ENCODE results near the gene RXFP4. TPM values are rescaled to one million over a fixed set of nuclear protein-coding genes. Genes with fewer than 3 reads are reported as not detected.

The RXFP4 gene
- total and polyA plus RNA-seq, 9 of the 15 experiments (the other 6 are each of a cell fraction or from before 2014, with no cell fraction given): 0.64 TPM; not detected in 8

- TF ChIP-seq CTCF (IDR thresholded peaks at IDR 0.05 in 2 of 3, conservative IDR thresholded peaks at IDR 0.05 in 1 of 3; ENCODE audit: insufficient read depth in 2 of 3, low read depth in 1 of 3, low read length in 3 of 3) (peak; percentile 20 to 45 (median 40); a peak in 4 of 6 replicates), HDAC1 (IDR thresholded peaks at IDR 0.05) (0 out of 4 replicates have a peak, but pooled peaks of 1 of the 2 experiments have one; percentile 35), ZBTB2 (IDR thresholded peaks at IDR 0.05) (no peak), ZNF740 (CRISPR knock-in tag; IDR thresholded peaks at IDR 0.05) (peak; percentile 73), ZNF740 (tag; IDR thresholded peaks at IDR 0.05) (peak in 1 of 2 experiments; percentile 70; a peak in 2 of 4 replicates), MAZ (CRISPR knock-in tag; conservative IDR thresholded peaks at IDR 0.05 in 1 of 2, IDR thresholded peaks at IDR 0.05 in 1 of 2) (peak in 1 of 2 experiments; percentile 24; a peak in 2 of 4 replicates), ZNF766 (CRISPR knock-in tag; conservative IDR thresholded peaks at IDR 0.05) (0 out of 2 replicates have a peak, but pooled peaks have one; percentile 71), TOE1 (IDR thresholded peaks at IDR 0.05; ENCODE audit: borderline replicate concordance) (peak; percentile 97), TOE1 (CRISPR knock-in tag; IDR thresholded peaks at IDR 0.05; ENCODE audit: borderline replicate concordance, low read depth) (no peak), HSF4 (CRISPR knock-in tag; IDR thresholded peaks at IDR 0.05; ENCODE audit: borderline replicate concordance) (no peak), ZFP91 (CRISPR knock-in tag; IDR thresholded peaks at IDR 0.05) (peak; percentile 56; the same call in 1 of the 2 replicates), PRMT5 (CRISPR knock-in tag; IDR thresholded peaks at IDR 0.05) (no peak), ZBTB1 (CRISPR knock-in tag; IDR thresholded peaks at IDR 0.05; ENCODE audit: borderline replicate concordance, low read depth) (0 out of 2 replicates have a peak, but pooled peaks have one; percentile 7), RAD51 (IDR thresholded peaks at IDR 0.05; ENCODE audit: borderline replicate concordance, low read depth) (peak; percentile 89), ZFX (CRISPR knock-in tag; IDR thresholded peaks at IDR 0.05) (peak; percentile 42; the same call in 1 of the 2 replicates), GABPA (tag; conservative IDR thresholded peaks at IDR 0.05; ENCODE audit: low read depth) (no peak), DMBX1 (CRISPR knock-in tag; IDR thresholded peaks at IDR 0.05; ENCODE audit: borderline replicate concordance) (no peak), ZBED1 (IDR thresholded peaks at IDR 0.05) (no peak), BCL6 (CRISPR knock-in tag; IDR thresholded peaks at IDR 0.05) (no peak), HBP1 (CRISPR knock-in tag; IDR thresholded peaks at IDR 0.05) (0 out of 2 replicates have a peak, but pooled peaks have one; percentile 16), BRD9 (IDR thresholded peaks at IDR 0.05; ENCODE audit: low read depth, partially characterized antibody) (peak; percentile 25)
Measured at GRCh38 chr1:155910621-155911121, 30.8 kb upstream of the RXFP4 start (continued).
